ENCODE results near the gene UVRAG.
A peak's percentile ranks its signal among the peaks of the same experiment; 100 is the strongest.

Gene UVRAG

GRCh38 chr11:76179147-76179546 lies 364.1 kb downstream of the UVRAG start:
- TF ChIP-seq SUZ12 (IDR thresholded peaks at IDR 0.05; ENCODE audit: extremely low read depth, insufficient read depth, insufficient read length) (no peak), ZNF274 (IDR thresholded peaks at IDR 0.05; ENCODE audit: low read depth, low read length) (no peak), YY1 (IDR thresholded peaks at IDR 0.05; ENCODE audit: insufficient read depth, insufficient read length) (no peak)
- H3K9me3 ChIP-seq (ENCODE audit: insufficient read depth, low read length), result no peaks in the 10 kb centered on the region
- H3K9ac ChIP-seq (ENCODE audit: insufficient read length, low read depth), result no peak overlapping the region
- H3K4me3 ChIP-seq (ENCODE audit: insufficient read length, low read depth), result no peak overlapping the region
- H3K4me1 ChIP-seq (ENCODE audit: insufficient read depth, insufficient read length), result peaks cover 8% of the 10 kb centered on the region
- peaks cover 3% of the 10 kb centered on the region for H3K27me3 ChIP-seq (ENCODE audit: insufficient read depth, insufficient read length)
- H3K36me3 ChIP-seq (ENCODE audit: insufficient read depth, insufficient read length, low read length), result no peaks in the 10 kb centered on the region
- DNase-seq (ENCODE audit: low read depth, low spot score), result no peak

- Histone ChIP-seq H3K9ac (ENCODE audit: insufficient read length, low read depth) (no peak overlapping the region), H3K4me3 (ENCODE audit: insufficient read length, low read depth) (no peak overlapping the region), H3K9me3 (ENCODE audit: insufficient read depth, low read length) (no peaks in the 10 kb centered on the region), H3K27me3 (ENCODE audit: insufficient read depth, insufficient read length) (no peaks in the 10 kb centered on the region), H3K36me3 (ENCODE audit: insufficient read depth, insufficient read length, low read length) (no peaks in the 10 kb centered on the region), H3K4me1 (ENCODE audit: insufficient read depth, insufficient read length) (peaks cover 13% of the 10 kb centered on the region)
- DNase-seq (ENCODE audit: low read depth, low spot score), result no peak
- no peak for TF ChIP-seq ZNF274 (IDR thresholded peaks at IDR 0.05; ENCODE audit: low read depth, low read length)
- TF ChIP-seq SUZ12 (IDR thresholded peaks at IDR 0.05; ENCODE audit: extremely low read depth, insufficient read depth, insufficient read length), result no peak
- TF ChIP-seq YY1 (IDR thresholded peaks at IDR 0.05; ENCODE audit: insufficient read depth, insufficient read length), result no peak
These were observed 366.4 kb downstream of the UVRAG start for GRCh38 chr11:76181371-76181770.

GRCh38 chr11:76184551-76184993 lies 369.6 kb downstream of the UVRAG start:
- Histone ChIP-seq H3K4me1 (ENCODE audit: insufficient read depth, insufficient read length) (peaks cover 17% of the 10 kb centered on the region), H3K4me3 (ENCODE audit: insufficient read length, low read depth) (no peak overlapping the region), H3K9me3 (ENCODE audit: insufficient read depth, low read length) (peaks cover 3% of the 10 kb centered on the region; the same call in 1 of the 2 replicates), H3K9ac (ENCODE audit: insufficient read length, low read depth) (no peak overlapping the region), H3K36me3 (ENCODE audit: insufficient read depth, insufficient read length, low read length) (peaks cover 4% of the 10 kb centered on the region), H3K27me3 (ENCODE audit: insufficient read depth, insufficient read length) (no peaks in the 10 kb centered on the region)
- DNase-seq (ENCODE audit: low read depth, low spot score), result peak; percentile 23
- TF ChIP-seq SUZ12 (IDR thresholded peaks at IDR 0.05; ENCODE audit: extremely low read depth, insufficient read depth, insufficient read length) (no peak), YY1 (IDR thresholded peaks at IDR 0.05; ENCODE audit: insufficient read depth, insufficient read length) (no peak), ZNF274 (IDR thresholded peaks at IDR 0.05; ENCODE audit: low read depth, low read length) (no peak)

- Histone ChIP-seq H3K27me3 (ENCODE audit: insufficient read depth, insufficient read length) (no peaks in the 10 kb centered on the region), H3K4me3 (ENCODE audit: insufficient read length, low read depth) (no peak overlapping the region), H3K36me3 (ENCODE audit: insufficient read depth, insufficient read length, low read length) (peaks cover 4% of the 10 kb centered on the region), H3K4me1 (ENCODE audit: insufficient read depth, insufficient read length) (peaks cover 14% of the 10 kb centered on the region), H3K9ac (ENCODE audit: insufficient read length, low read depth) (no peak overlapping the region), H3K9me3 (ENCODE audit: insufficient read depth, low read length) (peaks cover 3% of the 10 kb centered on the region; the same call in 1 of the 2 replicates)
- TF ChIP-seq YY1 (IDR thresholded peaks at IDR 0.05; ENCODE audit: insufficient read depth, insufficient read length), result no peak
- no peak for TF ChIP-seq ZNF274 (IDR thresholded peaks at IDR 0.05; ENCODE audit: low read depth, low read length)
- TF ChIP-seq SUZ12 (IDR thresholded peaks at IDR 0.05; ENCODE audit: extremely low read depth, insufficient read depth, insufficient read length), result no peak
- no peak for DNase-seq (ENCODE audit: low read depth, low spot score)
These were observed 370.5 kb downstream of the UVRAG start for GRCh38 chr11:76185511-76185910.

- H3K27me3 ChIP-seq (ENCODE audit: insufficient read depth, insufficient read length), result no peaks in the 10 kb centered on the region
- no peak overlapping the region for H3K4me3 ChIP-seq (ENCODE audit: insufficient read length, low read depth)
- TF ChIP-seq YY1 (IDR thresholded peaks at IDR 0.05; ENCODE audit: insufficient read depth, insufficient read length) (no peak), ZNF274 (IDR thresholded peaks at IDR 0.05; ENCODE audit: low read depth, low read length) (no peak), SUZ12 (IDR thresholded peaks at IDR 0.05; ENCODE audit: extremely low read depth, insufficient read depth, insufficient read length) (no peak)
- no peak for DNase-seq (ENCODE audit: low read depth, low spot score)
- peaks cover 14% of the 10 kb centered on the region for H3K4me1 ChIP-seq (ENCODE audit: insufficient read depth, insufficient read length)
- H3K36me3 ChIP-seq (ENCODE audit: insufficient read depth, insufficient read length, low read length), result peaks cover 4% of the 10 kb centered on the region
- H3K9me3 ChIP-seq (ENCODE audit: insufficient read depth, low read length), result peaks cover 3% of the 10 kb centered on the region; the same call in 1 of the 2 replicates
- no peak overlapping the region for H3K9ac ChIP-seq (ENCODE audit: insufficient read length, low read depth)
These were observed 371.0 kb downstream of the UVRAG start for GRCh38 chr11:76185931-76186401.

- no peak overlapping the region for H3K9ac ChIP-seq (ENCODE audit: insufficient read length, low read depth)
- H3K9me3 ChIP-seq (ENCODE audit: insufficient read depth, low read length), result peaks cover 3% of the 10 kb centered on the region; the same call in 1 of the 2 replicates
- no peak overlapping the region for H3K4me3 ChIP-seq (ENCODE audit: insufficient read length, low read depth)
- H3K4me1 ChIP-seq (ENCODE audit: insufficient read depth, insufficient read length), result peaks cover 14% of the 10 kb centered on the region
- peaks cover 8% of the 10 kb centered on the region for H3K36me3 ChIP-seq (ENCODE audit: insufficient read depth, insufficient read length, low read length)
- no peak for TF ChIP-seq SUZ12 (IDR thresholded peaks at IDR 0.05; ENCODE audit: extremely low read depth, insufficient read depth, insufficient read length)
- no peak for TF ChIP-seq ZNF274 (IDR thresholded peaks at IDR 0.05; ENCODE audit: low read depth, low read length)
- no peak for TF ChIP-seq YY1 (IDR thresholded peaks at IDR 0.05; ENCODE audit: insufficient read depth, insufficient read length)
- no peaks in the 10 kb centered on the region for H3K27me3 ChIP-seq (ENCODE audit: insufficient read depth, insufficient read length)
- DNase-seq (ENCODE audit: low read depth, low spot score), result no peak
These were observed 371.8 kb downstream of the UVRAG start for GRCh38 chr11:76186776-76187279.

GRCh38 chr11:76188873-76189272 lies 373.9 kb downstream of the UVRAG start:
- peaks cover 11% of the 10 kb centered on the region for H3K4me1 ChIP-seq (ENCODE audit: insufficient read depth, insufficient read length)
- no peak for DNase-seq (ENCODE audit: low read depth, low spot score)
- H3K36me3 ChIP-seq (ENCODE audit: insufficient read depth, insufficient read length, low read length), result peaks cover 8% of the 10 kb centered on the region
- no peaks in the 10 kb centered on the region for H3K27me3 ChIP-seq (ENCODE audit: insufficient read depth, insufficient read length)
- no peak overlapping the region for H3K9ac ChIP-seq (ENCODE audit: insufficient read length, low read depth)
- peaks cover 3% of the 10 kb centered on the region; the same call in 1 of the 2 replicates for H3K9me3 ChIP-seq (ENCODE audit: insufficient read depth, low read length)
- no peak overlapping the region for H3K4me3 ChIP-seq (ENCODE audit: insufficient read length, low read depth)
- TF ChIP-seq YY1 (IDR thresholded peaks at IDR 0.05; ENCODE audit: insufficient read depth, insufficient read length) (no peak), SUZ12 (IDR thresholded peaks at IDR 0.05; ENCODE audit: extremely low read depth, insufficient read depth, insufficient read length) (no peak), ZNF274 (IDR thresholded peaks at IDR 0.05; ENCODE audit: low read depth, low read length) (no peak)
